ENCODE data around the gene GAS7. TPM values are rescaled to one million over a fixed set of nuclear protein-coding genes. Genes with fewer than 3 reads are reported as not detected.

GAS7 gene
- total RNA-seq, 1 donor from 2014 or later = 8.5 TPM

DNA sequence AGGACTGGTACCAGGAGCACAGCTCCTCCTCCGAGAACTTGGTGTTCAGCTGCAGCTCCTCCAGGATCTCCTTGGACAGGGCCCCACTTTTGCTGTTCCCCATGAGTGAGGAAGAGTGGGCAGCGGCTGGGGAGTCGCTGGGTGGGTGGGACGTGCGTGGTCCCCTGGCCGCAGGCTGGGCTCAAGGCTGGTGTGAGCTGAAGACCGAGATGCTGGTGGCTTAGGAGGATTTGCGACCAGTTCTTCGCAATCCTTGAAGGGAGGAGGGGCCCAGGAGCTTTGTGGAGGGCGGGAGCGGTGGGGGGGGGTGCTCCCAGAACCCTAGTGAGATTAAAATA is 293.4 kb downstream of the GAS7 start, which contains the start of gene RCVRN:
Gene RCVRN, minus strand, starts transcription at position 194 of the 338 bp plus-strand sequence. Its CDS starts 91 bp downstream, at position 103.
- H3K27ac ChIP-seq (ENCODE audit: low read depth, low read length) = no peak within 1 kb of the TSS
- Mint-ChIP-seq H3K9me3 (ENCODE audit: unreplicated experiment) (peaks cover 8% of the 10 kb centered on the region), H3K36me3 (ENCODE audit: low read depth, unreplicated experiment) (peaks cover 3% of the 10 kb centered on the region), H3K27me3 (ENCODE audit: low read depth, unreplicated experiment) (peaks cover 12% of the 10 kb centered on the region), H3K27ac (ENCODE audit: unreplicated experiment) (no peak within 1 kb of the TSS), H3K4me3 (ENCODE audit: unreplicated experiment) (no peak within 1 kb of the TSS), H3K4me1 (ENCODE audit: low read depth, unreplicated experiment) (peaks cover 12% of the 10 kb centered on the region)
- no peaks in the 10 kb centered on the region for H3K9me3 ChIP-seq (ENCODE audit: insufficient read depth, low read depth, low read length)
- no peak within 1 kb of the TSS for H2AFZ ChIP-seq (ENCODE audit: low read depth, low read length)
- no peaks in the 10 kb centered on the region for H3K36me3 ChIP-seq (ENCODE audit: insufficient read depth, low read length)
- H3K4me1 ChIP-seq (ENCODE audit: insufficient read depth, low read length) = peaks cover 13% of the 10 kb centered on the region
- no peaks in the 10 kb centered on the region for H3K79me2 ChIP-seq (ENCODE audit: insufficient read depth, low read length)
- H4K20me1 ChIP-seq (ENCODE audit: insufficient read depth, low read length) = no peaks in the 10 kb centered on the region
- no peak for TF ChIP-seq EZH2 (IDR thresholded peaks at IDR 0.05; ENCODE audit: insufficient read depth, low read length)
- TF ChIP-seq, protein P1, sequence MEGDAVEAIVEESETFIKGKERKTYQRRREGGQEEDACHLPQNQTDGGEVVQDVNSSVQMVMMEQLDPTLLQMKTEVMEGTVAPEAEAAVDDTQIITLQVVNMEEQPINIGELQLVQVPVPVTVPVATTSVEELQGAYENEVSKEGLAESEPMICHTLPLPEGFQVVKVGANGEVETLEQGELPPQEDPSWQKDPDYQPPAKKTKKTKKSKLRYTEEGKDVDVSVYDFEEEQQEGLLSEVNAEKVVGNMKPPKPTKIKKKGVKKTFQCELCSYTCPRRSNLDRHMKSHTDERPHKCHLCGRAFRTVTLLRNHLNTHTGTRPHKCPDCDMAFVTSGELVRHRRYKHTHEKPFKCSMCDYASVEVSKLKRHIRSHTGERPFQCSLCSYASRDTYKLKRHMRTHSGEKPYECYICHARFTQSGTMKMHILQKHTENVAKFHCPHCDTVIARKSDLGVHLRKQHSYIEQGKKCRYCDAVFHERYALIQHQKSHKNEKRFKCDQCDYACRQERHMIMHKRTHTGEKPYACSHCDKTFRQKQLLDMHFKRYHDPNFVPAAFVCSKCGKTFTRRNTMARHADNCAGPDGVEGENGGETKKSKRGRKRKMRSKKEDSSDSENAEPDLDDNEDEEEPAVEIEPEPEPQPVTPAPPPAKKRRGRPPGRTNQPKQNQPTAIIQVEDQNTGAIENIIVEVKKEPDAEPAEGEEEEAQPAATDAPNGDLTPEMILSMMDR (IDR thresholded peaks at IDR 0.05; ENCODE audit: insufficient read depth, low read depth, low read length) = no peak
- FAIRE-seq (no peak), DNase-seq (ENCODE audit: low read depth) (no peak)
- no peaks in the 10 kb centered on the region for H3K27me3 ChIP-seq (ENCODE audit: insufficient read depth, low read length)
- H3K9ac ChIP-seq (ENCODE audit: low read length) = no peak within 1 kb of the TSS
- no peak within 1 kb of the TSS for H3K4me2 ChIP-seq (ENCODE audit: low read length)
- H3K4me3 ChIP-seq (ENCODE audit: insufficient read depth, low read depth, low read length) = no peak within 1 kb of the TSS

DNA sequence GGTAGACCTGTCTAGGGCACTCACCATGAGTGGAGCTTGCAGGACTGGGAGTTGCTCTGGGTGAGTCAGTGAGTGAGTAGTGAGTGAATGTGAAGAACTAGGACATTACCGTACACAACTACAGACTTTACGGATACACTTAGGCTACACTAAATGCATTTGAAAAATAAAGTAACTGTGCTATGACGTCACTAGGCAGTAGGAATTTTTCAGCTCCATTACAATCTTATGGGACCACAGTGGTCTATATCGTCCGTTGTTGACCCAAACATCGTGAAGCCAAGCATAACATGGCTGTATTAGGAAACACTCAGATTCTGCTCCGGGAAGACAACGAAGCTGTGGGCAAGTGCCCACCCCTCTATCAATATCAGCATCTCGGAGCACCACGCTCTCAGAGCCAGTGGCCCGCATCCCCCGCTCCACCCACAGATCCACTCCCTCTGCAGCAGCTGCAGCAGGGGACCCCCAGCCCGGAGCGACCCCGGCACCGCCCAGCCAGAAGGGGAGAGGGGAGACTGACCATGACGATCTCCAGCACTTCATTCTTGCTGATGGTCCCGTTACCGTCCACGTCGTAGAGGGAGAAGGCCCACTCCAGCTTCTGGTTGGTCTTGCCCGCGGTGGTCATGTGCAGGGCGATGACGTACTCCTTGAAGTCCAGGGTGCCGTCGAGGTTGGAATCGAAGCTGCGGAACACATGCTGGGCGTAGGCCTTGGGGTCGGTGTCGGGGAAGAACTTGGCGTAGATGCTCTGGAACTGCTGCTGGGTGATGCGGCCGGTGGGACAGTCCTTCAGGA is 293.9 kb downstream of the GAS7 start:
- Histone ChIP-seq H4K20me1 (ENCODE audit: insufficient read depth, low read length) (no peaks in the 10 kb centered on the region), H3K9ac (ENCODE audit: low read length) (no peak overlapping the region), H3K27me3 (ENCODE audit: insufficient read depth, low read length) (no peaks in the 10 kb centered on the region), H3K4me1 (ENCODE audit: insufficient read depth, low read length) (peaks cover 14% of the 10 kb centered on the region), H2AFZ (ENCODE audit: low read depth, low read length) (no peak overlapping the region), H3K4me2 (ENCODE audit: low read length) (no peak overlapping the region), H3K4me3 (ENCODE audit: insufficient read depth, low read depth, low read length) (no peak overlapping the region), H3K27ac (ENCODE audit: low read depth, low read length) (no peak overlapping the region), H3K36me3 (ENCODE audit: insufficient read depth, low read length) (no peaks in the 10 kb centered on the region), H3K9me3 (ENCODE audit: insufficient read depth, low read depth, low read length) (no peaks in the 10 kb centered on the region), H3K79me2 (ENCODE audit: insufficient read depth, low read length) (no peaks in the 10 kb centered on the region)
- FAIRE-seq (no peak), DNase-seq (ENCODE audit: low read depth) (no peak)
- Mint-ChIP-seq H3K36me3 (ENCODE audit: low read depth, unreplicated experiment) (peaks cover 3% of the 10 kb centered on the region), H3K4me3 (ENCODE audit: unreplicated experiment) (no peak overlapping the region), H3K4me1 (ENCODE audit: low read depth, unreplicated experiment) (peaks cover 14% of the 10 kb centered on the region), H3K9me3 (ENCODE audit: unreplicated experiment) (peaks cover 6% of the 10 kb centered on the region), H3K27ac (ENCODE audit: unreplicated experiment) (no peak overlapping the region), H3K27me3 (ENCODE audit: low read depth, unreplicated experiment) (peaks cover 10% of the 10 kb centered on the region)
- TF ChIP-seq, protein P1 (IDR thresholded peaks at IDR 0.05; ENCODE audit: insufficient read depth, low read depth, low read length) = no peak
- TF ChIP-seq EZH2 (IDR thresholded peaks at IDR 0.05; ENCODE audit: insufficient read depth, low read length) = no peak

DNA sequence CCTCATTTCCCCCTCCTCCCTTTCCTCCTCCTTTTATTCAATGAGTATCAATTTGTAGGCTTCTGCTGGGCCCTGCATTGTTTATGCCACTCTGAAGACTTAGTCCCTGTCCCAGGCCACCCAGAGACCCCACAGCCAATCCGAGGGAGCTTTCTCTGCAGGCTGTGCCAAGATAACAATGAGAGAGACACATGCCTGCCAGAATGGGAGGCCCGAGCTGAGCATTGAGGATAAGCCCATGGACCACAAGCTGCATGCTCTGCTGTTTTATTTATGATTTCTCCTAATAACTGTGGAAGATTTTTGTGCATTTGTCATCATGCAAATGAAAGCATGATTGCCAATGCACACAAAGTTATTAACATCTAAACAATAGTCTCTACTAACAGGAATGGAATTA is 296.3 kb downstream of the GAS7 start:
- H3K4me1 Mint-ChIP-seq (ENCODE audit: low read depth, unreplicated experiment) = peaks cover 14% of the 10 kb centered on the region

More for the DNA sequence above, 296.3 kb downstream of the GAS7 start:
- H3K36me3 ChIP-seq (ENCODE audit: insufficient read depth, low read length) = no peaks in the 10 kb centered on the region
- no peak for TF ChIP-seq EZH2 (IDR thresholded peaks at IDR 0.05; ENCODE audit: insufficient read depth, low read length)
- TF ChIP-seq, protein P1 (IDR thresholded peaks at IDR 0.05; ENCODE audit: insufficient read depth, low read depth, low read length) = no peak
- H2AFZ ChIP-seq (ENCODE audit: low read depth, low read length) = no peak overlapping the region
- H3K4me3 ChIP-seq (ENCODE audit: insufficient read depth, low read depth, low read length) = no peak overlapping the region
- FAIRE-seq (no peak), DNase-seq (ENCODE audit: low read depth) (no peak)
- Mint-ChIP-seq H3K27ac (ENCODE audit: unreplicated experiment) (no peak overlapping the region), H3K9me3 (ENCODE audit: unreplicated experiment) (peaks cover 3% of the 10 kb centered on the region), H3K36me3 (ENCODE audit: low read depth, unreplicated experiment) (no peaks in the 10 kb centered on the region), H3K27me3 (ENCODE audit: low read depth, unreplicated experiment) (peaks cover 11% of the 10 kb centered on the region), H3K4me3 (ENCODE audit: unreplicated experiment) (no peak overlapping the region)
- H4K20me1 ChIP-seq (ENCODE audit: insufficient read depth, low read length) = no peaks in the 10 kb centered on the region
- H3K9me3 ChIP-seq (ENCODE audit: insufficient read depth, low read depth, low read length) = no peaks in the 10 kb centered on the region
- H3K27ac ChIP-seq (ENCODE audit: low read depth, low read length) = no peak overlapping the region
- H3K4me2 ChIP-seq (ENCODE audit: low read length) = peak overlapping the region; percentile 22
- H3K9ac ChIP-seq (ENCODE audit: low read length) = no peak overlapping the region
- H3K4me1 ChIP-seq (ENCODE audit: insufficient read depth, low read length) = peaks cover 14% of the 10 kb centered on the region
- no peaks in the 10 kb centered on the region for H3K27me3 ChIP-seq (ENCODE audit: insufficient read depth, low read length)
- no peaks in the 10 kb centered on the region for H3K79me2 ChIP-seq (ENCODE audit: insufficient read depth, low read length)
